NT2/D1 (cell line): Measurements from ENCODE around the gene RPL39.

Source experiments
- SUZ12 ChIP-seq: IDR thresholded peaks from 2 replicates; pipeline ENCODE4 v1.6.1; 2011; ENCODE audit not compliant: insufficient read length, insufficient read depth; ENCODE audit errors: extremely low read depth
- YY1 ChIP-seq: IDR thresholded peaks from 2 replicates; pipeline ENCODE4 v1.6.1; 2011; ENCODE audit not compliant: insufficient read length, insufficient read depth

- TF ChIP-seq SUZ12 (no peak), YY1 (no peak)
These were observed 15.8 kb downstream of the RPL39 start for GRCh38 chrX:119775517-119776238.
